Endothelial cell (in vitro differentiated cells): ENCODE data around the gene UNKL. TPM values are rescaled to one million over a fixed set of nuclear protein-coding genes. Genes with fewer than 3 reads are reported as not detected.

ENCODE experiments used
- DNase-seq: peaks from one replicate; pipeline ENCODE4 v3.0.0; 2021; ENCODE audit warnings: low spot score
- H3K27ac Mint-ChIP-seq: one replicate; pipeline ENCODE4 v1.8.0; 2021; ENCODE audit warnings: mixed read lengths, inconsistent platforms; ENCODE audit not compliant: unreplicated experiment
- H3K27me3 Mint-ChIP-seq: one replicate; pipeline ENCODE4 v1.8.0; 2021; ENCODE audit warnings: mild to moderate bottlenecking, moderate library complexity, mixed read lengths, inconsistent platforms; ENCODE audit not compliant: unreplicated experiment
- H3K36me3 Mint-ChIP-seq: one replicate; pipeline ENCODE4 v1.8.0; 2021; ENCODE audit warnings: mild to moderate bottlenecking, low read depth, mixed read lengths, inconsistent platforms; ENCODE audit not compliant: unreplicated experiment
- H3K4me1 Mint-ChIP-seq: one replicate; pipeline ENCODE4 v1.8.0; 2021; ENCODE audit warnings: mild to moderate bottlenecking, mixed read lengths, inconsistent platforms; ENCODE audit not compliant: unreplicated experiment
- H3K4me3 Mint-ChIP-seq: one replicate; pipeline ENCODE4 v1.8.0; 2021; ENCODE audit warnings: mild to moderate bottlenecking, mixed read lengths, inconsistent platforms; ENCODE audit not compliant: unreplicated experiment
- H3K9me3 Mint-ChIP-seq: one replicate; pipeline ENCODE4 v1.8.0; 2021; ENCODE audit warnings: mixed read lengths, inconsistent platforms; ENCODE audit not compliant: unreplicated experiment
- total RNA-seq: library from RNA; stranded (reverse); fragmentation: NEBNext Ultra II Directional; extraction: Animal tissue kit (Norgen Biotek cat#: 25700); gene quantifications from one replicate; pipeline ENCODE4 v1.2.1, GENCODE V29; 2021; ENCODE audit not compliant: unreplicated experiment
- TF ChIP-seq, protein P1 (sequence below): fragments of 200-600 bp; sonication (generic); IDR thresholded peaks from one replicate; pipeline ENCODE4 v1.5.0; 2021; ENCODE audit warnings: antibody characterized with exemption; ENCODE audit not compliant: unreplicated experiment

UNKL gene
- total RNA-seq, 1 donor from 2014 or later, result 30.3 TPM

DNA sequence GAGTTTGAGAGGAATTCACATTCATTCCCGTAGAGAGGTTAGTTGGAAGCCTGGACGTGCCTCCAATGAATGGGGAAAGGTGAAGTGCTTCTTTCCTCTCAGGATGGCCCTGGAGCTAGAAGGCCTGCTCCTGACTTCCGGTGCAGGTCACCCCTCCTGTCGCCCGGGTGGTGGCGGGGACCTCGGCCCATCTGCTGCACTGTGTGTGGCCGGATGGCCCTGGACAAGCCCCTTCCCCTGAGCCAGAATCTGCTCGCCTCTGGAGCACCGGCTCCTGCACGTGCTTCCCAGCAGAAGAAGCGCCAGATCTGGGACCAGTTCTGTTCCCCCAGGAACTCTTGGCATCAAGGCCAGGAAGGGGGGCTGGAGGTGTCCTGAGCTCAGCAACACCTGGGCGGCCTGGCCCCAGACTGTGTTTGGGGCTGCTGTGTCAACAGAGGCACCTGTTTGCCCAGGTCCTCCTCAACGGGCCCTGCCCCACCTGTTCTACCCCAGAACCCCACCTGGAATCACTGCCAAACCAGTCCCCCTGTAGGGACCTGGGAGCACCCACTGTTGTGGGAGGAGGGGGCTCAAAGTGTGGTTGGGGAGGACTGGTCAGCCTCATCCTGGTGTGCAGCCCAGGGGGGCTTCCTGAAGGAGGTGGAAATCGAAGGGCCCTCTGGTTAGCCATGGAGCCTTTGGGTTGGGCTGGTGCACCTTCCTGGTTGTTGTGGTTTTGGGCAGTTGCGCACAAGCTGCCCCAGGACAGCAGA is 11.3 kb upstream of the UNKL start:
- H3K36me3 Mint-ChIP-seq, result no peaks in the 10 kb centered on the region
- H3K4me1 Mint-ChIP-seq, result no peaks in the 10 kb centered on the region
- no peak for DNase-seq
- TF ChIP-seq, protein P1, sequence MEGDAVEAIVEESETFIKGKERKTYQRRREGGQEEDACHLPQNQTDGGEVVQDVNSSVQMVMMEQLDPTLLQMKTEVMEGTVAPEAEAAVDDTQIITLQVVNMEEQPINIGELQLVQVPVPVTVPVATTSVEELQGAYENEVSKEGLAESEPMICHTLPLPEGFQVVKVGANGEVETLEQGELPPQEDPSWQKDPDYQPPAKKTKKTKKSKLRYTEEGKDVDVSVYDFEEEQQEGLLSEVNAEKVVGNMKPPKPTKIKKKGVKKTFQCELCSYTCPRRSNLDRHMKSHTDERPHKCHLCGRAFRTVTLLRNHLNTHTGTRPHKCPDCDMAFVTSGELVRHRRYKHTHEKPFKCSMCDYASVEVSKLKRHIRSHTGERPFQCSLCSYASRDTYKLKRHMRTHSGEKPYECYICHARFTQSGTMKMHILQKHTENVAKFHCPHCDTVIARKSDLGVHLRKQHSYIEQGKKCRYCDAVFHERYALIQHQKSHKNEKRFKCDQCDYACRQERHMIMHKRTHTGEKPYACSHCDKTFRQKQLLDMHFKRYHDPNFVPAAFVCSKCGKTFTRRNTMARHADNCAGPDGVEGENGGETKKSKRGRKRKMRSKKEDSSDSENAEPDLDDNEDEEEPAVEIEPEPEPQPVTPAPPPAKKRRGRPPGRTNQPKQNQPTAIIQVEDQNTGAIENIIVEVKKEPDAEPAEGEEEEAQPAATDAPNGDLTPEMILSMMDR, result no peak
- no peak overlapping the region for H3K27ac Mint-ChIP-seq
- peaks cover 6% of the 10 kb centered on the region for H3K27me3 Mint-ChIP-seq
- H3K9me3 Mint-ChIP-seq, result no peaks in the 10 kb centered on the region
- H3K4me3 Mint-ChIP-seq, result no peak overlapping the region

DNA sequence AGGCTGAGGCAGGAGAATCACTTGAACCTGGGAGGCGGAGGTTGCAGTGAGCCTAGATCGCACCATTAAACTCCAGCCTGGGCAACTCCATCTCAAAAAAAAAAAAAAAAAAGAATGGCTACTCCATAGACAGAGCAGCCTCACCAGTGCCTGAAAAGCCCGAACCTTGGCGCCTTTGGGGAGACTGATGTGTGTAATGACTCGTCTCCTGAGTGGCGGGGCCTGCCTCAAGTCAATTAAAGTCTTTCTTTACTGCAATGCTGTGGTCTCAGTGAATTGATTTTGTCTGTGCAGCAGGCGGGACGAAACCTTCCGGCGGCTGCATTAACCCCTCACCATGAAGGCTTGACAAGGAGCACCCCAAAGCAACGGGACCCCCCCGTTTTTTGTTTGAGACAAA is 9.5 kb upstream of the UNKL start:
- no peaks in the 10 kb centered on the region for H3K4me1 Mint-ChIP-seq
- TF ChIP-seq, protein P1, result no peak
- H3K36me3 Mint-ChIP-seq, result no peaks in the 10 kb centered on the region
- no peak overlapping the region for H3K4me3 Mint-ChIP-seq
- no peak overlapping the region for H3K27ac Mint-ChIP-seq
- H3K27me3 Mint-ChIP-seq, result peaks cover 4% of the 10 kb centered on the region
- no peak for DNase-seq
- H3K9me3 Mint-ChIP-seq, result no peaks in the 10 kb centered on the region

DNA sequence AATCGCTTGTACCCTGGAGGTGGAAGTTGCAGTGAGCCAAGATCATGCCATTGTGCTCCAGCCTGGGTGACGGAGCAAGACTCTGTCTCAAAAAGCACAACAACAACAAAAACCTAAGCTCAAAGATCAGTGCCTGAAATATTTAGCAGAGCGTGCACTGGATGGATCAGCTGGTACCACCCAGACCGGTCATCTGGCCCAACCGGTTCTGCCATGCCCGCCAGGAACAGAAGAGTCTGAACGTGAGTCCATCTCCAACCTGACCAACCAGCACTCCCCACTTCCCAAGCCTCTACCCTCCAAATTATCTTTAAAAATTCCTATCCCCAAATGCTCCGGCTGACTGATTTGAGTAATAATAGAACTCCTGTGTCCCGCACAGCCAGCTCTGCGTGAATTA is 7.6 kb upstream of the UNKL start:
- TF ChIP-seq, protein P1, result no peak
- no peaks in the 10 kb centered on the region for H3K9me3 Mint-ChIP-seq
- peaks cover 4% of the 10 kb centered on the region for H3K27me3 Mint-ChIP-seq
- DNase-seq, result no peak
- H3K4me3 Mint-ChIP-seq, result peak overlapping the region; percentile 78
- H3K36me3 Mint-ChIP-seq, result no peaks in the 10 kb centered on the region
- H3K27ac Mint-ChIP-seq, result no peak overlapping the region
- no peaks in the 10 kb centered on the region for H3K4me1 Mint-ChIP-seq

DNA sequence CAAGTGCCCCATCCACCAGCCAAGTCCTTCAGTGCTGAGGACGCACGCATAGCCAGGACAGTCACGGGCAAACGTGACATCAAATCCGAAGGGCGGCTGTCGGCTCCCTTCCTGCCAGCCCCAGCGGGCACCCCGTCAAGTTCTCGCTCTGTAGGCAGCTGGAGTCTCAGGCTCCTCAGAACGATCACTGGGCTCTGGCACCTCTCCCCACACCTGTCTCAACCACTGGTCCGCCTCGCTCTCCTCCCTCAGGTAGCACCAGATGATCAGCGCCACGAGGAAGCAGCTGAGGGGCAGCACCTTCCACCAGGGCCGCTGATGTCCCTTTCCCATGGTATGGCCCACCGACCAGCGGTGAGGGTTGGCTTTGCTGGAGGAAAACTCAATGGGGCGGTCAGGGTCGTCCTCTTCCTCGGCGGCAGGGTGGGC is 5.6 kb upstream of the UNKL start:
- no peaks in the 10 kb centered on the region for H3K9me3 Mint-ChIP-seq
- peak overlapping the region; percentile 94 for H3K4me3 Mint-ChIP-seq
- peaks cover 4% of the 10 kb centered on the region for H3K27me3 Mint-ChIP-seq
- peaks cover 2% of the 10 kb centered on the region for H3K4me1 Mint-ChIP-seq
- DNase-seq, result no peak
- peak overlapping the region; percentile 75 for H3K27ac Mint-ChIP-seq
- no peaks in the 10 kb centered on the region for H3K36me3 Mint-ChIP-seq
- TF ChIP-seq, protein P1, result no peak

DNA sequence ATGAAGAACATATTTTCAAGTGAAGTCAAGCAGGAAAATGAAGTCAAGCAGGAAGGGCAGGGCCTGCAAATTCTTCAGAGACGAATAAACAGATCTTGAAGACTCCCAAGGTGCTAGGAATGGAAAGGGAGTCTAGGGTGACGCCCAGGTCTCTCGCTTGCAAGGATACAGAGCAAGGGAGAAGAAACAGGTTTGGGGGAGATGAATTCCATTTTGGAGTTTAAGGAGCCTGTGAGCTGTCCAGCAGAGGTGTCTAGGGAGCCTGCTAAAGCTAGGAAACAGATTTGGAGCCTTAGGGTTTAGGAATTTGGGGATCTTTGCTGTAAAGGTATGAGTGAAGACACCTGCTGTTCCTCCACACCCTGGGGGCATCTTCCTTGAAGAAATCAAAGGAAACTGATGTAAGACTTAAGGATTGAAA is 2.0 kb upstream of the UNKL start:
- Mint-ChIP-seq H3K27me3 (peaks cover 2% of the 10 kb centered on the region), H3K27ac (no peak overlapping the region), H3K4me1 (peaks cover 2% of the 10 kb centered on the region), H3K4me3 (no peak overlapping the region), H3K9me3 (no peaks in the 10 kb centered on the region), H3K36me3 (no peaks in the 10 kb centered on the region)
- DNase-seq, result no peak
- TF ChIP-seq, protein P1, result no peak
